HG02610 (cell line): ENCODE measurements around the gene SUN1.
"Not testable (repeated sequence)": the region's sequence is repeated elsewhere in the genome, so short reads cannot be mapped to it uniquely, and the experiment has no call there.

ENCODE experiments used
- ATAC-seq: cut with Tn5 transposase; IDR thresholded peaks from one replicate; pipeline ENCODE4 v1.9.1; 2021; ENCODE audit warnings: mild to moderate bottlenecking, moderate library complexity; ENCODE audit not compliant: unreplicated experiment

SUN1 gene, protein sequence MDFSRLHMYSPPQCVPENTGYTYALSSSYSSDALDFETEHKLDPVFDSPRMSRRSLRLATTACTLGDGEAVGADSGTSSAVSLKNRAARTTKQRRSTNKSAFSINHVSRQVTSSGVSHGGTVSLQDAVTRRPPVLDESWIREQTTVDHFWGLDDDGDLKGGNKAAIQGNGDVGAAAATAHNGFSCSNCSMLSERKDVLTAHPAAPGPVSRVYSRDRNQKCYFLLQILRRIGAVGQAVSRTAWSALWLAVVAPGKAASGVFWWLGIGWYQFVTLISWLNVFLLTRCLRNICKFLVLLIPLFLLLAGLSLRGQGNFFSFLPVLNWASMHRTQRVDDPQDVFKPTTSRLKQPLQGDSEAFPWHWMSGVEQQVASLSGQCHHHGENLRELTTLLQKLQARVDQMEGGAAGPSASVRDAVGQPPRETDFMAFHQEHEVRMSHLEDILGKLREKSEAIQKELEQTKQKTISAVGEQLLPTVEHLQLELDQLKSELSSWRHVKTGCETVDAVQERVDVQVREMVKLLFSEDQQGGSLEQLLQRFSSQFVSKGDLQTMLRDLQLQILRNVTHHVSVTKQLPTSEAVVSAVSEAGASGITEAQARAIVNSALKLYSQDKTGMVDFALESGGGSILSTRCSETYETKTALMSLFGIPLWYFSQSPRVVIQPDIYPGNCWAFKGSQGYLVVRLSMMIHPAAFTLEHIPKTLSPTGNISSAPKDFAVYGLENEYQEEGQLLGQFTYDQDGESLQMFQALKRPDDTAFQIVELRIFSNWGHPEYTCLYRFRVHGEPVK

DNA sequence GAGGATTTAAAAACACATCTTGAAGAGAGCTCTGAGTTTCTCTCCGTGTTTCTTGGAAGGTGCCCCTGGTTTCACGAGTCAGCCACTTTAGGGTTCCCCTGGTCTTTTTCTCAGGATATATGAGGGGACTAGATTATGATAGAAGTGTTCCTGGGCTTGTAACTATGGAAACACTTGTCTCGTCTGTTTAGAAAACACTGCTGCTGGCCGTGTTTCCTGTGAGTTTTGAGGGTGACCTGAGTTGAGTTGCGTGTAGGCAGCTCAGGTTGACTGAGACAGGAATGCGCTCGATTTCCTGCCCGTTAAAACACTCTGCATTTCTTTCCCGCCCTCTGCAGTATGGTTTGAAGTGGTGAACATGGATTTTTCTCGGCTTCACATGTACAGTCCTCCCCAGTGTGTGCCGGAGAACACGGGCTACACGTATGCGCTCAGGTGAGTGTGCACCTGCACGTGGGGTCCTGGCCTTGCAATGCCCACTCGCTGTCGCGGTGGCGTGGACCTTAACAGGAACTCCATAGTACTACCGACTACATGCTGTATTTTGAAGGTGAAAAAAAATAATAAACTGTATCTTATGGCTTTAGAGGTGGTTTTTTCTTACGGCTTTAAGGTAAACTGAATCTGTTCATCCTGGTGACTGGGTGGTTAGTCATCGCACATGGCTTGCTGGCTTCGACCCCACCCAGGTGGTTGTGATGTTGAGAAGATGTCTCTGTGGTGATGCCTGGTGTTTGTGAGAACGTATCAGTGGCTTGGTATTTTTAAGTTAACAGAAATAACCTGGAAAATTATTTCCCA, at the start of gene SUN1:
Gene SUN1, plus strand, starts transcription at position 310 of the 801 bp plus-strand sequence. Its CDS starts 49 bp downstream, at position 359.
- peak; percentile 16 for ATAC-seq

DNA sequence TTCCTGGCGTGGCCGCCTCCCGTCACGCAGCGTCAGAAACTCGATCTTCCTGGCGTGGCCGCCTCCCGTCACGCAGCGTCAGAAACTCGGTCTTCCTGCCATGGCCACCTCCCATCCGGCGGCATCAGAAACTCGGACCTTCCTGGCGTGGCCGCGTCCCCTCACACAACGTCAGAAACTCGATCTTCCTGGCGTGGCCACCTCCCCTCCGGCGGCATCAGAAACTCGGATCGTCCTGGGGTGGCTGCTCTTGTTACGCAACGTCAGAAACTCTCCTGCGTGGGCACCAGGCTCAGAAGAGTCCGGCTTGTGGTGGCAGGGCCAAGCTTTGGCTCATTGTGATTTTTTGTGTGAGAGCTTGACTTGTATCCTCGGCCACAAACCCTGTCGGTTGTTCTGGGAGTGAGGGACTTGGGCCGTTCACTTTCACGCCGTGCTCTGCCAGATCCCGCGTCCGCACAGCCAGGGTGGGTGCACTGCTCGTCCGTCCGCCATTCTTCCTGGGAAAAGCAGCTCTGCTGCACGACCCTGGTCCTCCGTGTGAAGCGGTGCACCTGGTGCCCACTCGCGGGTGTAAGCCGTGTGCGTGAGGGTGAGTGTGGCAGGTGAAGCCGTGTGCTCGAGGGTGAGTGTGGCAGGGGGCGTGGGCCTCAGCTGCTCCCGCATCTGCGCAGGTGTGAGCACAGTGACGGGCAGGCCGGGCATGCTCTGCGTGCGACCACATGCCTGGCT, 49.4 kb upstream of the SUN1 start:
- ATAC-seq, result no peak

DNA sequence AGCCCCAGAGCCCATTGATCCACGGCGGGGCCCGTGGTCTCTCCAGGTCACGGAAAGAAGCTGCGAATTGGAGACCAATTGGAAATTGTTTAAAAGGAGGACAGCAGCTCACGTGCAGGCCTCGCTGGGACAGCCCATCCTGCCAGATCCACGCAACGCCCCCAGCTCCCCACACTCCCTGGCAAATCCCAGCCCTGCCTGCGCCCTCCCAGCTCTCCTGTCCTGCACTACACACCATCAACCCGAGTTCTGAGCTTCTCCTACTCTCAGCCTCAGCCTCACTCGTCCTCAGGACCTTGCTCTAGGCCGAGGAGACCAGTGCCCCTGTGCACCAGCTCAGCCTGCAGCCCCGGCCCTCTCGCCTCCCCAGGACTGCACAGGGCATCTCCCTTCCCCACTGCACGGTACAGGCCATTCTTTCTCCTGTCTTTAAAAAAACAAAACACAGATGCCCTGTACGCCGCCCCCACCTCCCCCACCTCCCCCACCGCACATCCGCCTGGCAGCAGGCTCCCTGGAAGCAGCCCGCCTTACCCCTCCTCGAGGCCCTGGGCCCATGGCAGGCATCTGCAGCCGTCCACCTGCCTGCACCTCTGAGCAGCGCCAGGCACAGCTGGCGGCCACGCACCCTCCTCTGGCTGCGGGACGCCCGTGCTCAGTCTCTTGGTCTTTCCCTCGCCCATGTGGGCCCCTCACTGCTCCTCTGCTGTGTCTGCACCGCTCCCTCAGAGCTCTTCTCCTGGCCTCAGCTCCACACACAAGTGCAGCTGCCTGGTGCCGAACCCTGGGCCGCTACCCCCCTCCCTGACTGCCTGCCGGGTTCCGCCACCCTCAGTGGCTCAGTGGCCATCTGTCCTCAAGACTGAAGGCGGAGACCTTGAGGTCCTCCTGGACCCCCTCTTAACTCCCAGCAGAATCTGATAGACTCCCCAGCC, 48.5 kb upstream of the SUN1 start:
- no peak for ATAC-seq

DNA sequence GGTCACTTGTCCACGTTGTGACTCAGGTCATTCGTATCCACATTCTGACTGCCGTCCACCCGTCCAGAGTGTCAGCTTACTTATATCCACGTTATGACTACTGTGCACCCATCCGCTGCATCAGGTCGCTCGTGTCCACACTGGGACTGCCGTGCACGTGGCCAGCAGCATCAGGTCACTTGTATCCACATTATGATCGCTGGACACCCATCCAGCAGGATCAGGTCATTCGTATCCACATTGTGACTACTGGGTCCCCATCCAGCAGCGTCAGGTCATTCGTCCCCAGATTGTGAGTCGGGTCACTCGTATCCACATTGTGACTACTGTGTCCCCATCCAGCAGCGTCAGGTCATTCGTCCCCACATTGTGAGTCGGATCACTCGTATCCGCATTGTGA, 47.3 kb upstream of the SUN1 start:
- ATAC-seq, result no peak

DNA sequence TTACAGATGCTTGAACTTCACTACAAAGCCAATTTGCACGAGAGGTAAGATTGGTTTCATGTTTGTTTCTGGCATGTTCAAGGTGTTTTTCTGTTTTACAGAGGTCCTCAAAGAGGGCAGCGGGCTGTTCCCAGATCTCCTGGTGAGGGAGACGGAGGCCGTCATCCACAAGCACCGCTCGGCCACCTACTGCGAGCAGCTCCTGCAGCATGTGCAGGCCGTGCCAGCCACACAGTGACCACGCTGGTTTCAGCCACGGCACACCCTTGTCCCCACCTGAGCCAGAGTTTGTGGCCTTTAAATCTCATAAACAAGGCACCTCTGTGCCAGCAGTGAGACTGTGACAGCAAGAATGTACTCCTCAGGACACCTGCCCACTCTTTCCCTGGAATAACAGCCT, 46.9 kb upstream of the SUN1 start:
- ATAC-seq, result no peak

DNA sequence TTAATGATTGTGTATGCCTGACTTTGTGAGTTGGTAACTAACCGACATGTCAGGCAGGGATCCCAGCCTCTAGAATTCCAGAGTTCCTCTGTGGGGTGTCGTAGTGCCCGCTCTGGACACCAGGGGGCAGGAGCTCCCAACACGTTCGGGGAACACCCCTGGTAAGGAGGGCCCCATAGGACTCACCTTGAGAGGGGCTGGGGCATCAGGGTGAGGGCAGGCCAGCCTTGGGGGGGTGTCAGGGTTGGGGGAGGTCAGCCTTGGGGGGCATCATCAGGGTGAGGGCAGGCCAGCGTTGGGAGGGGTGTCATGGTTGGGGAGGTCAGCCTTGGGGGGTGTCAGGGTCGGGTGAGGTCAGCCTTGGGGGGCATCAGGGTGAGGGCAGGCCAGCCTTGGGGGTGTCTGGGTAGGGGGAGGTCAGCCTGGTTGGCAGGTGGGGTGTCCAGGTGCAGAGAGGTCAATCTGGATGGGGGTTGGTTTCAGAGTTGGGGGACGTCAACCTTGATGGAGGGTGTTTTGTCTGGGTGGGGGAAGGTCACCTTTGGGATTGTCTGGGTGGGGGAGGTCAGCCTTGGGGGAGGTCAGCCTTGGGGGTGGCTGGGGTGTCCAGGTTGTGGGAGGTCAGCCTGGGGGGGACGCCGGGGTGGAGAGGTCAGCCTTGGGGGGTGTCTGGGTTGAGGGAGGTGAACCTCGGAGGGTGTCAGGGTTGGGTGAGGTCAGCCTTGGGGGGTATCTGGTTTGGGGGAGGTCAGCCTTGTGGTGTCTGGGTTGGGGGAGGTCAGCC, 45.6 kb upstream of the SUN1 start:
- no peak for ATAC-seq

DNA sequence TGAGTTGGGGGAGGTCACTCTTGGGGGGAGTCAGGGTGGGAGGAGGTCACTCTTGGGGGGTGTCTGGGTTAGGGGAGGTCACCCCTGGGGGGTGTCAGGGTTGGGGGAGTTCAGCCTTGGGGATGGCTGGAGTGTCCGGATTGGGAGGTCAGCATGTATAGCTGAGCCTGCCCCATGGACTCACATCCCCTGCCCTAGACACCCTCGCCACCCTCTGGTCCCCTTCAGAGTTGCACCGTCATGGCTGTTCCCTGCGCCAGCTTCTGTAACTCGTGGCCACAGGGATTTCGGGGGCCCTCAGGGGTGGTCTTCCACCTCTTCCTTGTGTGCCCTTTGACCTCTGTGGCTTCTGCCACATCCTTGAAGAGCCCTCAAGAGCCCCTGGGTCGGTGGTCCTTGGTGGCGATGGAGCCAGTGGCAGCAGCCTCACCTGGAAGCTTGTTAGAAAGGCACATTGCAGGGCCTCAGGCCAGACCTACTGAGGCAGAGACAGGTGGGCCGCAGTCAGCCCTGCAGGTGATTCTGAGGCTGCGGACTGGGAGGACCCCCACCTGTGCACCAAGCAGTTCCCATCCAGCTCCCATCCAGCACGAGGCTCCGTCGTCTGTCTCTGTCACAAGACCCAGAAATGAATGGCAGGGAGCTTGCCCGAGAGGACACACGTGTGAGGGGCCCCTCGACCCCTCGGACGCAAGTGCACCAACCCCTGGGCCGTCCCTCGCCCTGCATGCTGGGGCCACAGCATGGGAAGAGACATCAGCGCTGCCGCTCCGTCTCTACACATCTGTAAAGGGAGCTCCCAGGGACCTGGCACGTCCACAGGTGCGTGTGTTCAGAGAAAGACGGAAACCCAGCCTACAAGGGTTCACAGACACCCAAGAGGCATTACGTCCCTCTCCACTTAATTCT, 44.7 kb upstream of the SUN1 start:
- ATAC-seq, result no peak

DNA sequence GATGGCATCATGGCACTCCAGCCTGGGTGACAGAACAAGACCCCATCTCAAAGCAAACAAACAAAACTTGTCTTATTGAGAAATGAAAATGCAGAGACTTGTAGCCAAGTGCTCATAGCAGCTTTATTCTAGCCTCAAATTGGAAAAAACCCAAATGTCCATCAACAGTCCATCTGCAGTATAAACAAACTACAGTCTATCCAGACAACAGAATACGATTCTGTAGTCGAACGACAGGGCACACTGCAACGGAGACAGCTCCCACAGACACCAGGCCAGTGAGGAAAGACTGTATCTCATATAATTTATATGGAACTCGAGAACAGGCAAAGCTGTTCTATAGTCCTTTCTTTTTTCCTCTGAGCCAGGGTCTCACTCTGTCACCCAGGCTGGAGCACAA, 40.8 kb upstream of the SUN1 start:
- no peak for ATAC-seq

DNA sequence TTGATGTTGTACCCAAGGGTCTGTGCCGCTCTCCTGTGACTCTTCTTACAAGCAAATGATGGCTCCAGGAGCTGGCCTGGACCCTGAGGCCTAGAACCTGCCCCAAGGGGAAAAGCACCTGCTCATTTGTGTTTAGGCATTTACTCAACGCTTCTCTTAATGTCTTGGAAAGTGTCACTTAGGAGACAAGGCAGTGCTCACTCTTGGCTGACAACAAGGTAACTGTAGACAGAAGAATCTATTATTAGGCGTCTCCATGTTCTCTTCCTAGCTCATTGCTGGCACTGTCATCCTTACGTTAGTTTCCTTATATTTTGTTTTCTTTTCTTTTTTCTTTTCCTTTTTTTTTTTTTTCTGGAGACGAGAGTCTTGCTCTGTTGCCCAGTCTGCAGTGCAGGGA, 38.1 kb upstream of the SUN1 start:
- ATAC-seq, result no peak

DNA sequence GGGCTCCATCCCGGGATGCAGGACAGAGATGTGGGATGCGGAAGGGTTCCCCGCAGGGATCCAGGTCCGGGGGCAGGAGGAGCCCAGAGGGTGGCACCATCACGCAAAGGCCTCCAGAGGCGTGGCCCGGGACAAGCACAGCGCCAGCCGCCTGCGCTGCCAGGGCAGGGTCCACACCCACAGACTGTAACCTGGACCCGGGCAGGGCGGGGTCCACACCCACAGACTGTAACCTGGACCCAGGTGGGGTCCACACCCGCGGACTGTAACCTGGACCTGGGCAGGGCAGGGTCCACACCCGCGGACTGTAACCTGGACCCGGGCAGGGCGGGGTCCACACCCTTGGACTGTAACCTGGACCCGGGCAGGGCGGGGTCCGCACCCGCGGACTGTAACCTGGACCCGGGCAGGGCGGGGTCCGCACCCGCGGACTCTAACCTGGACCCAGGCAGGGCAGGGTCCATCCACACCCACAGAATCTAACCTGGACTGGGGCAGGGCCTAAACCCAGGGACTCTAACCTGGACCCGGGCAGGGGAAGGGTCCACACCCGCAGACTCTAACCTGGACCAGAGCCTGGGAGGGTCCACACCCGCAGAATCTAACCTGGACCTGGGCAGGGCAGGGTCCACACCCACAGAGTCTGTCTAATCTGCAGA, 37.5 kb upstream of the SUN1 start:
- no peak for ATAC-seq

DNA sequence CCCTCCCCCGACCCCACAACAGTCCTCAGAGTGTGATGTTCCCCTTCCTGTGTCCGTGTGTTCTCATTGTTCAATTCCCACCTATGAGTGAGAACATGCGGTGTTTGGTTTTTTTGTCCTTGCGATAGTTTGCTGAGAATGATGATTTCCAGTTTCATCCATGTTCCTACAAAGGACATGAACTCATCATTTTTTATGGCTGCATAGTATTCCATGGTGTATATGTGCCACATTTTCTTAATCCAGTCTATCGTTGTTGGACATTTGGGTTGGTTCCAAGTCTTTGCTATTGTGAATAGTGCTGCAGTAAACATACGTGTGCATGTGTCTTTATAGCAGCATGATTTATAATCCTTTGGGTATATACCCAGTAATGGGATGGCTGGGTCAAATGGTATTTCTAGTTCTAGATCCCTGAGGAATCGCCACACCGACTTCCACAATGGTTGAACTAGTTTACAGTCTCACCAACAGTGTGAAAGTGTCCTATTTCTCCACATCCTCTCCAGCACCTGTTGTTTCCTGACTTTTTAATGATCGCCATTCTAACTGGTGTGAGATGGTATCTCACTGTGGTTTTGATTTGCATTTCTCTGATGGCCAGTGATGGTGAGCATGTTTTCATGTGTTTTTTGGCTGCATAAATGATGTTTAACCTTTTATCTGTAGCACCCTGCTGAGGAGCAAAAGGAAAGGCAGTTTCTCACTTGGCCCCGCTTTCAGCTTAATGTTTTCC, 35.7 kb upstream of the SUN1 start:
- ATAC-seq, result not testable (repeated sequence)

DNA sequence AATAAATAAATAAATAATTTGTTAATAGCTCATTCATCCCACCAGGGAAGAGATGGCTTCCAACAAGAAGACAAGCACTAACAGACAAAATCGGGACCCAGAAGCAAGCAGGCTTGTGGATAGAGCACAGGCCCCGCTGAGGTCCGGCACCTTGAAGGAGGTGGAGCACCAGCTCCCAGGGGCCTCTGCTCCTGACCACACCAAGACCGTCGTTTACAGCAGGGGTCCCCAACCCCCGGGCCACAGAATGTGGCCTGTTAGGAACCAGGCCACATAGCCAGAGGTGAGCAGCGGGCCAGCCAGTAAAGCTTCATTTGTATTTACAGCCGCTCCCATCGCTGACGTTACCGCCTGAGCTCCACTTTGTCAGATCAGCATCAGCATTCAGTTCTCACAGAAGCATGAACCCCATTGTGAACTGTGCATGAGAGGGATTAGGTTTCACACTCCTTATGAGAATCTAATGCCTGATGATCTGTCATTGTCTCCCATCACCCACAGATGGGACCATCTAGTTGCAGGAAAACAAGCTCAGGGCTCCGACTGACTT, 33.3 kb upstream of the SUN1 start:
- ATAC-seq, result no peak

DNA sequence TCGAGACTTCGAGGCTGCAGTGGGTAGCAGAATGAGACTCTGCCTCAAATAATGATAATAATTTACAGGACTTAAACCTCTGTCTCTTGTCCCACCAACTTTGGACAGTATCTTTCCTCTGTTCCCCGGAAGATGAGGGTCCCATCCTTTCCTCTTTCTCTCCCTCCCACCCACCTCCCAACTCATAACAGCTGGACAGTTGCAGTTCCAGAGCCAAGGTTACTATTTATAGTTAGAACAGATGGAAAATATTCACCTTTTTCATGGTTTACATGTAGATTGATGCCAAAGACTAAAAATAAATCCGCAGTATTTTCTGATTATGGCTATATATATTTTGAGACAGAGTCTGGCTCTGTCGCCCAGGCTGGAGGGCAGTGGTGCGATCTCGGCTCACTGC, 31.6 kb upstream of the SUN1 start:
- no peak for ATAC-seq

DNA sequence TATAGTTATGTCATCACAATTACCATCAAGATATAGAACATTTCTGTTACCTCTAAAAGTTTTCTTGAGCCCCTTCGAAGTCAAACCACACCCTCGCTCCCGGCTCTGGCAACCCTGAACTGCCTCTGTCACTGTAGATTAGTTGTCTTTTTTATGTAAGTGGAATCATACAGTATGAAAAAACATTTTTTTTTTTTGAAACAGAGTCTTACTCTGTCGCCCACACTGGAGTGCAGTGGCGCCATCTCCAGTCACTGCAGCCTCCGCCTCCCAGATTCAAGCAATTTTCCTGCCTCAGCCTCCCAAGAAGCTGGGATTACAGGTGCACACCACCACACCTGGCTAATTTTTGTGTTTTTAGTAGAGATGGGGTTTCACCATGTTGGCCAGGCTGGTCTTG, 30.9 kb upstream of the SUN1 start:
- ATAC-seq, result not testable (repeated sequence)

DNA sequence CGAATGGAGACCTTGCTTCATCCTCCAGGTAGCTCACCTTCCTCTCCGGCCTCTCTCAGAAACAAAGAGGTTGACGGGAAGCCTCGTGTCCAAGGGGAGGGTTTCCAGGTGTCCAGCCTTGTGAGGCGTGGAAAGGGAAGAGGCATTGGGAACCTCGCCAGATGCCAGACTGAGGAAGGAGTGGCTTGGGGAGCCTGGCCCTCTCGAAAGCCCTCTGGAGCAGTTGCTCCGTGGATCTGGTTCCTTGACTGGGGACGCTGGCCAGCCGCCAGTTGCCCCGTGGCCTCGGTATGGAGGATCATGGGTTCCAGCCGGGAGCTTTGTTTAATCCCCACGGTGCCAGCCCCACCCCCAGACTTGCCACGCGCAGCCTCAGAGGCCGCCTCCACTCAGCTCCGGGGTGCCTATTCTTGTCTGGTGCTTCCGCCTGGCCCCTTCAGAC, 30.3 kb upstream of the SUN1 start:
- ATAC-seq, result no peak

DNA sequence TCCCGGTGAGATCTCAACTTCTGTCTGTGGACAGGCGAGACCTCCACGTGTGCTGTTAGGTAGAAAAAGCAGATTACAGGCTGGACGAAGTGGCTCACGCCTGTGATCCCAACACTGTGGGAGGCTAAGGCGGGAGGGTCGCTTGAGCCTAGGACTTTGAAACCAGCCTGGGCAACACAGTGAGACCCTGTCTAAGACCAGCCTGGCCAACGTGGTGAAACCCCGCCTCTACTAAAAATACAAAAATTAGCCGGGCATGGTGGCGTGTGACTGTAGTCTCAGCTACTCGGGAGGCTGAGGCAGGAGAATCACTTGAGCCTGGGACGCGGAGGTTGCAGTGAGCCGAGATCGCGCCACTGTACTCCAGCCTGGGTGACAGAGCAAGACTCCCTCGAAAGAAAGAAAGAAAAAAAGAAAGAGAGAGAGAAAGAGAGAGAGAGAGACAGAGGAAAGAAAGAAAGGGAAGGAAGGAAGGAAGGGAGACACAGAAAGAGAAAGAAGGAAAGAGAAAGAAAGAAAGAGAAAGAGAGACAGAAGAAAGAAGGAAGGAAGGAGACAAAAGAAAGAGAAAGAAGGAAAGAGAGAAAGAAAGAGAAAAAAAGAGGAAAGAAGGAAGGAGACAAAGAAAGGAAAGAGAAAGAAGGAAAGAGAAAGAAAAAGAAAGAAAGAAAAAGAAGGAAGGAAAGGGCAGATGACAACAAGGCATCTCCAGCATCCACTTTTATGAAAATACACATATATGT, 29.6 kb upstream of the SUN1 start:
- no peak for ATAC-seq
